HUES6 (cell line): ENCODE data around the gene CMTM4.

Source experiments
- H3K27ac ChIP-seq: 2 replicates; pipeline ENCODE4 v1.7.0; 2013; ENCODE audit warnings: low read depth, mild to moderate bottlenecking, low read length, inconsistent platforms
- H3K27me3 ChIP-seq: 2 replicates; pipeline ENCODE4 v1.6.1; 2013; ENCODE audit warnings: low read length; ENCODE audit not compliant: control insufficient read depth, insufficient read depth
- H3K36me3 ChIP-seq: 2 replicates; pipeline ENCODE4 v1.6.1; 2013; ENCODE audit warnings: low read length; ENCODE audit not compliant: control insufficient read depth, insufficient read depth
- H3K4me1 ChIP-seq: 2 replicates; pipeline ENCODE4 v1.6.1; 2013; ENCODE audit warnings: low read length; ENCODE audit not compliant: control insufficient read depth, insufficient read depth
- H3K4me3 ChIP-seq: 2 replicates; pipeline ENCODE4 v1.5.1; 2013; ENCODE audit warnings: low read depth, low read length
- H3K9ac ChIP-seq: one replicate; pipeline ENCODE4 v1.6.1; 2013; ENCODE audit warnings: mild to moderate bottlenecking, low read length
- H3K9me3 ChIP-seq: 2 replicates; pipeline ENCODE4 v1.6.1; 2013; ENCODE audit warnings: low read depth, low read length; ENCODE audit not compliant: control insufficient read depth, insufficient read depth

The CMTM4 gene

GRCh38 chr16:66703406-66704215 is 7.1 kb upstream of the CMTM4 start:
- Histone ChIP-seq H3K4me1 (peaks cover 10% of the 10 kb centered on the region), H3K36me3 (no peaks in the 10 kb centered on the region), H3K27ac (no peak overlapping the region)

GRCh38 chr16:66701516-66701915 is 5.0 kb upstream of the CMTM4 start:
- Histone ChIP-seq H3K36me3 (no peaks in the 10 kb centered on the region), H3K9me3 (no peaks in the 10 kb centered on the region), H3K27me3 (peaks cover 8% of the 10 kb centered on the region; the same call in 1 of the 2 replicates), H3K4me3 (no peak overlapping the region), H3K9ac (no peak overlapping the region), H3K4me1 (peaks cover 5% of the 10 kb centered on the region; the same call in 1 of the 2 replicates), H3K27ac (no peak overlapping the region)

More at GRCh38 chr16:66703406-66704215, 7.1 kb upstream of the CMTM4 start:
- H3K4me3 ChIP-seq, result no peak overlapping the region
- no peak overlapping the region for H3K9ac ChIP-seq
- no peaks in the 10 kb centered on the region for H3K27me3 ChIP-seq
- H3K9me3 ChIP-seq, result no peaks in the 10 kb centered on the region

- H3K27me3 ChIP-seq, result peaks cover 8% of the 10 kb centered on the region; the same call in 1 of the 2 replicates
- no peaks in the 10 kb centered on the region for H3K36me3 ChIP-seq
- no peaks in the 10 kb centered on the region for H3K9me3 ChIP-seq
- H3K9ac ChIP-seq, result no peak overlapping the region
- H3K4me1 ChIP-seq, result no peaks in the 10 kb centered on the region
- H3K27ac ChIP-seq, result no peak overlapping the region
- no peak overlapping the region for H3K4me3 ChIP-seq
Observed at GRCh38 chr16:66701026-66701425, 4.5 kb upstream of the CMTM4 start.

- H3K4me3 ChIP-seq, result no peak overlapping the region
- no peaks in the 10 kb centered on the region for H3K9me3 ChIP-seq
- H3K4me1 ChIP-seq, result peaks cover 7% of the 10 kb centered on the region; the same call in 1 of the 2 replicates
- no peaks in the 10 kb centered on the region for H3K36me3 ChIP-seq
- H3K27ac ChIP-seq, result no peak overlapping the region
- H3K9ac ChIP-seq, result no peak overlapping the region
- H3K27me3 ChIP-seq, result peaks cover 14% of the 10 kb centered on the region; the same call in 1 of the 2 replicates
Observed at GRCh38 chr16:66699898-66700297, 3.4 kb upstream of the CMTM4 start.

GRCh38 chr16:66698046-66698445 is 1.5 kb upstream of the CMTM4 start:
- Histone ChIP-seq H3K9me3 (no peaks in the 10 kb centered on the region), H3K27ac (no peak overlapping the region), H3K9ac (no peak overlapping the region), H3K27me3 (peaks cover 14% of the 10 kb centered on the region; the same call in 1 of the 2 replicates), H3K36me3 (no peaks in the 10 kb centered on the region), H3K4me3 (no peak overlapping the region), H3K4me1 (peaks cover 10% of the 10 kb centered on the region; the same call in 1 of the 2 replicates)

GRCh38 chr16:66695935-66696668 is 441 bp downstream of the CMTM4 start:
- H3K27me3 ChIP-seq, result peaks cover 14% of the 10 kb centered on the region; the same call in 1 of the 2 replicates
- H3K9ac ChIP-seq, result peak overlapping the region; percentile 78
- peaks cover 13% of the 10 kb centered on the region for H3K4me1 ChIP-seq
- H3K4me3 ChIP-seq, result peak overlapping the region; percentile 81
- H3K9me3 ChIP-seq, result no peaks in the 10 kb centered on the region
- no peak overlapping the region for H3K27ac ChIP-seq
- H3K36me3 ChIP-seq, result no peaks in the 10 kb centered on the region

- H3K9ac ChIP-seq, result peak overlapping the region; percentile 78
Observed at GRCh38 chr16:66695471-66695934, 1.0 kb downstream of the CMTM4 start.

GRCh38 chr16:66693149-66693548 is 3.4 kb downstream of the CMTM4 start:
- H3K9ac ChIP-seq, result no peak overlapping the region
- H3K27me3 ChIP-seq, result peaks cover 14% of the 10 kb centered on the region; the same call in 1 of the 2 replicates
- H3K4me3 ChIP-seq, result no peak overlapping the region
- no peaks in the 10 kb centered on the region for H3K9me3 ChIP-seq
- no peak overlapping the region for H3K27ac ChIP-seq
- peaks cover 21% of the 10 kb centered on the region for H3K4me1 ChIP-seq
- no peaks in the 10 kb centered on the region for H3K36me3 ChIP-seq

More at GRCh38 chr16:66695471-66695934, 1.0 kb downstream of the CMTM4 start:
- Histone ChIP-seq H3K36me3 (no peaks in the 10 kb centered on the region), H3K4me3 (peak overlapping the region; percentile 81), H3K27me3 (peaks cover 14% of the 10 kb centered on the region; the same call in 1 of the 2 replicates), H3K4me1 (peaks cover 15% of the 10 kb centered on the region), H3K27ac (no peak overlapping the region), H3K9me3 (no peaks in the 10 kb centered on the region)

GRCh38 chr16:66692341-66692740 is 4.2 kb downstream of the CMTM4 start:
- peaks cover 21% of the 10 kb centered on the region for H3K4me1 ChIP-seq
- no peak overlapping the region for H3K27ac ChIP-seq
- H3K27me3 ChIP-seq, result peaks cover 7% of the 10 kb centered on the region; the same call in 1 of the 2 replicates
- H3K36me3 ChIP-seq, result no peaks in the 10 kb centered on the region
- no peak overlapping the region for H3K9ac ChIP-seq
- no peak overlapping the region for H3K4me3 ChIP-seq
- no peaks in the 10 kb centered on the region for H3K9me3 ChIP-seq

- Histone ChIP-seq H3K9me3 (no peaks in the 10 kb centered on the region), H3K27ac (no peak overlapping the region), H3K4me1 (peaks cover 21% of the 10 kb centered on the region), H3K36me3 (no peaks in the 10 kb centered on the region), H3K4me3 (no peak overlapping the region), H3K9ac (no peak overlapping the region), H3K27me3 (peaks cover 6% of the 10 kb centered on the region; the same call in 1 of the 2 replicates)
Observed at GRCh38 chr16:66691234-66691633, 5.3 kb downstream of the CMTM4 start.
